H1 (cell line): ENCODE measurements around the gene CCR9. TPM values are rescaled to one million over a fixed set of nuclear protein-coding genes. Genes with fewer than 3 reads are reported as not detected.

Source experiments
- JUND ChIP-seq: IDR thresholded peaks from 2 replicates; pipeline ENCODE4 v1.6.1; 2011; ENCODE audit warnings: mild to moderate bottlenecking, improper control_type of control experiment, low read length
- polyA plus RNA-seq, 7 experiments: library from polyadenylated mRNA; depleted of rRNA in 3 of 7; stranded (reverse) in 5 of 7; unstranded in 2 of 7; fragments of >200 nt in 5 of 7; fragments of 200-250 nt in 2 of 7; gene quantifications; 1 replicate in 5 of 7; 2 replicates in 1 of 7; 4 replicates in 1 of 7; pipeline versions ENCODE4 v1.2.1 to v1.2.3, GENCODE V29; 2011 to 2013; ENCODE audit warnings: missing spikeins in 2 of 7, mixed read lengths in 2 of 7
- total RNA-seq: library from RNA; stranded (reverse); fragmentation: NEBNext Ultra II Directional; extraction: Animal tissue kit (Norgen Biotek cat#: 25700); gene quantifications from 2 replicates; pipeline ENCODE4 v1.2.1, GENCODE V29; 2021
- TF ChIP-seq, protein P1 (sequence below): fragments of 300-600 bp; sonication (generic); IDR thresholded peaks from 2 replicates; pipeline ENCODE4 v1.7.1; 2012; ENCODE audit warnings: low read length, moderate library complexity, mild to moderate bottlenecking, inconsistent platforms; ENCODE audit not compliant: insufficient replicate concordance

Gene CCR9
- total and polyA plus RNA-seq, 2 of the 8 experiments (the other 6 are each of a cell fraction or from before 2014, with no cell fraction given): not detected

DNA sequence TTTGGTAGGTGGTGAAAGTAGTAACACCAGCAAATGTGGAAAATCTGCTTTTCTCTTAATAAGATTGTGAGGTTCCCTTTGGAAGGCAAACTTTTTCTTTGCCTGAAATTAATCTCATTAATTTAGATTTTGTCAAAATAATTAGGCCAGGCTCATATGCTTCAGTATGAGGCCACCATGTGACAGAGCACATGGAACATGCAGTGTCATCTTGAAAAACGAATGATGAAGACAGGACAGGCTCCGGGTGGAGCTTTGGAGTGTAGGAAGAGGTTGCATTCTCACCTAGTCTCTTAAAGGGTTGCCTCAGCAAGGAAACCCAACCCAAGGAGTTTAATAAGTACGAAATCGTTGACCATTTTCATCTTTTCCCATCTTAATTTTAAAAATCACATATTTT lies 25.9 kb upstream of the CCR9 start (continued):
- TF ChIP-seq, protein P1, sequence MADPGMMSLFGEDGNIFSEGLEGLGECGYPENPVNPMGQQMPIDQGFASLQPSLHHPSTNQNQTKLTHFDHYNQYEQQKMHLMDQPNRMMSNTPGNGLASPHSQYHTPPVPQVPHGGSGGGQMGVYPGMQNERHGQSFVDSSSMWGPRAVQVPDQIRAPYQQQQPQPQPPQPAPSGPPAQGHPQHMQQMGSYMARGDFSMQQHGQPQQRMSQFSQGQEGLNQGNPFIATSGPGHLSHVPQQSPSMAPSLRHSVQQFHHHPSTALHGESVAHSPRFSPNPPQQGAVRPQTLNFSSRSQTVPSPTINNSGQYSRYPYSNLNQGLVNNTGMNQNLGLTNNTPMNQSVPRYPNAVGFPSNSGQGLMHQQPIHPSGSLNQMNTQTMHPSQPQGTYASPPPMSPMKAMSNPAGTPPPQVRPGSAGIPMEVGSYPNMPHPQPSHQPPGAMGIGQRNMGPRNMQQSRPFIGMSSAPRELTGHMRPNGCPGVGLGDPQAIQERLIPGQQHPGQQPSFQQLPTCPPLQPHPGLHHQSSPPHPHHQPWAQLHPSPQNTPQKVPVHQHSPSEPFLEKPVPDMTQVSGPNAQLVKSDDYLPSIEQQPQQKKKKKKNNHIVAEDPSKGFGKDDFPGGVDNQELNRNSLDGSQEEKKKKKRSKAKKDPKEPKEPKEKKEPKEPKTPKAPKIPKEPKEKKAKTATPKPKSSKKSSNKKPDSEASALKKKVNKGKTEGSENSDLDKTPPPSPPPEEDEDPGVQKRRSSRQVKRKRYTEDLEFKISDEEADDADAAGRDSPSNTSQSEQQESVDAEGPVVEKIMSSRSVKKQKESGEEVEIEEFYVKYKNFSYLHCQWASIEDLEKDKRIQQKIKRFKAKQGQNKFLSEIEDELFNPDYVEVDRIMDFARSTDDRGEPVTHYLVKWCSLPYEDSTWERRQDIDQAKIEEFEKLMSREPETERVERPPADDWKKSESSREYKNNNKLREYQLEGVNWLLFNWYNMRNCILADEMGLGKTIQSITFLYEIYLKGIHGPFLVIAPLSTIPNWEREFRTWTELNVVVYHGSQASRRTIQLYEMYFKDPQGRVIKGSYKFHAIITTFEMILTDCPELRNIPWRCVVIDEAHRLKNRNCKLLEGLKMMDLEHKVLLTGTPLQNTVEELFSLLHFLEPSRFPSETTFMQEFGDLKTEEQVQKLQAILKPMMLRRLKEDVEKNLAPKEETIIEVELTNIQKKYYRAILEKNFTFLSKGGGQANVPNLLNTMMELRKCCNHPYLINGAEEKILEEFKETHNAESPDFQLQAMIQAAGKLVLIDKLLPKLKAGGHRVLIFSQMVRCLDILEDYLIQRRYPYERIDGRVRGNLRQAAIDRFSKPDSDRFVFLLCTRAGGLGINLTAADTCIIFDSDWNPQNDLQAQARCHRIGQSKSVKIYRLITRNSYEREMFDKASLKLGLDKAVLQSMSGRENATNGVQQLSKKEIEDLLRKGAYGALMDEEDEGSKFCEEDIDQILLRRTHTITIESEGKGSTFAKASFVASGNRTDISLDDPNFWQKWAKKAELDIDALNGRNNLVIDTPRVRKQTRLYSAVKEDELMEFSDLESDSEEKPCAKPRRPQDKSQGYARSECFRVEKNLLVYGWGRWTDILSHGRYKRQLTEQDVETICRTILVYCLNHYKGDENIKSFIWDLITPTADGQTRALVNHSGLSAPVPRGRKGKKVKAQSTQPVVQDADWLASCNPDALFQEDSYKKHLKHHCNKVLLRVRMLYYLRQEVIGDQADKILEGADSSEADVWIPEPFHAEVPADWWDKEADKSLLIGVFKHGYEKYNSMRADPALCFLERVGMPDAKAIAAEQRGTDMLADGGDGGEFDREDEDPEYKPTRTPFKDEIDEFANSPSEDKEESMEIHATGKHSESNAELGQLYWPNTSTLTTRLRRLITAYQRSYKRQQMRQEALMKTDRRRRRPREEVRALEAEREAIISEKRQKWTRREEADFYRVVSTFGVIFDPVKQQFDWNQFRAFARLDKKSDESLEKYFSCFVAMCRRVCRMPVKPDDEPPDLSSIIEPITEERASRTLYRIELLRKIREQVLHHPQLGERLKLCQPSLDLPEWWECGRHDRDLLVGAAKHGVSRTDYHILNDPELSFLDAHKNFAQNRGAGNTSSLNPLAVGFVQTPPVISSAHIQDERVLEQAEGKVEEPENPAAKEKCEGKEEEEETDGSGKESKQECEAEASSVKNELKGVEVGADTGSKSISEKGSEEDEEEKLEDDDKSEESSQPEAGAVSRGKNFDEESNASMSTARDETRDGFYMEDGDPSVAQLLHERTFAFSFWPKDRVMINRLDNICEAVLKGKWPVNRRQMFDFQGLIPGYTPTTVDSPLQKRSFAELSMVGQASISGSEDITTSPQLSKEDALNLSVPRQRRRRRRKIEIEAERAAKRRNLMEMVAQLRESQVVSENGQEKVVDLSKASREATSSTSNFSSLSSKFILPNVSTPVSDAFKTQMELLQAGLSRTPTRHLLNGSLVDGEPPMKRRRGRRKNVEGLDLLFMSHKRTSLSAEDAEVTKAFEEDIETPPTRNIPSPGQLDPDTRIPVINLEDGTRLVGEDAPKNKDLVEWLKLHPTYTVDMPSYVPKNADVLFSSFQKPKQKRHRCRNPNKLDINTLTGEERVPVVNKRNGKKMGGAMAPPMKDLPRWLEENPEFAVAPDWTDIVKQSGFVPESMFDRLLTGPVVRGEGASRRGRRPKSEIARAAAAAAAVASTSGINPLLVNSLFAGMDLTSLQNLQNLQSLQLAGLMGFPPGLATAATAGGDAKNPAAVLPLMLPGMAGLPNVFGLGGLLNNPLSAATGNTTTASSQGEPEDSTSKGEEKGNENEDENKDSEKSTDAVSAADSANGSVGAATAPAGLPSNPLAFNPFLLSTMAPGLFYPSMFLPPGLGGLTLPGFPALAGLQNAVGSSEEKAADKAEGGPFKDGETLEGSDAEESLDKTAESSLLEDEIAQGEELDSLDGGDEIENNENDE: no peak
- no peak for TF ChIP-seq JUND
